GM12891 (cell line): ENCODE measurements around the gene AHNAK2.
"Not testable (repeated sequence)": the region's sequence is repeated elsewhere in the genome, so short reads cannot be mapped to it uniquely, and the experiment has no call there.

Experiments
- DNase-seq: peaks from one replicate; pipeline ENCODE4 v3.0.0; 2011; ENCODE audit warnings: low spot score; ENCODE audit not compliant: insufficient read length
- FAIRE-seq: peaks from 2 replicates; lab custom pipeline; 2011; peaks lifted over from hg19 to GRCh38; lab: Jason Lieb, UNC
- PAX5 ChIP-seq: IDR thresholded peaks from 2 replicates; pipeline ENCODE4 v1.6.1; 2011; ENCODE audit warnings: low read length, moderate library complexity, mild to moderate bottlenecking; ENCODE audit not compliant: insufficient read depth, severe bottlenecking
- POLR2A ChIP-seq: IDR thresholded peaks from 2 replicates; pipeline ENCODE4 v1.6.1; 2011; ENCODE audit warnings: low read depth, low read length, control low read depth
- POLR2AphosphoS5 ChIP-seq: IDR thresholded peaks from 2 replicates; pipeline ENCODE4 v1.6.1; 2011; ENCODE audit warnings: low read depth, low read length, control low read depth
- POU2F2 ChIP-seq: IDR thresholded peaks from 2 replicates; pipeline ENCODE4 v1.6.1; 2011; ENCODE audit warnings: low read depth, mild to moderate bottlenecking, control low read depth, low read length, moderate library complexity
- SPI1 ChIP-seq: IDR thresholded peaks from 2 replicates; pipeline ENCODE4 v1.6.1; 2011; ENCODE audit warnings: low read depth, low read length, control low read depth
- TAF1 ChIP-seq: IDR thresholded peaks from 2 replicates; pipeline ENCODE4 v1.6.1; 2011; ENCODE audit warnings: low read depth, low read length, control low read depth

Gene AHNAK2

DNA sequence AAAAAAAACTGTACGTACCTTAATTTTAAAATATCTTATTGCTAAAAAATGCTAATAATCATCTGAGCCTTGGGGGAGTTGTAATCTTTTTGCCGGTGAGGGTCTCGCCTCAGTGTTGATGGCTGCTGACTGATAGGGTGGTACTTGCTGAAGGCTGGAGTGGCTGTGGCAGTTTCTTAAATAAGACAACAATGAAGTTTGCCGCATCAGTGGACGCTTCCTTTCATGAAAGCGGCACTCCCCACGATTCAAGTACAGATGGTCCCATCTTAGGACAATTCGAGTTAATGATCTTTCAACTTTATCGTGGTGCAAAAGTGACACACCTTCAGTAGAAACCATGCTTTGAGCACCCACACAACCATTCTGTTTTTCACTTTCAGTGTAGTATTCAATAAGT is 61.1 kb downstream of the AHNAK2 start:
- no peak for FAIRE-seq
- no peak for DNase-seq
- no peak for TF ChIP-seq PAX5
- TF ChIP-seq POU2F2 = no peak
- TF ChIP-seq POLR2AphosphoS5 = no peak
- TF ChIP-seq SPI1 = no peak
- no peak for TF ChIP-seq POLR2A
- no peak for TF ChIP-seq TAF1

DNA sequence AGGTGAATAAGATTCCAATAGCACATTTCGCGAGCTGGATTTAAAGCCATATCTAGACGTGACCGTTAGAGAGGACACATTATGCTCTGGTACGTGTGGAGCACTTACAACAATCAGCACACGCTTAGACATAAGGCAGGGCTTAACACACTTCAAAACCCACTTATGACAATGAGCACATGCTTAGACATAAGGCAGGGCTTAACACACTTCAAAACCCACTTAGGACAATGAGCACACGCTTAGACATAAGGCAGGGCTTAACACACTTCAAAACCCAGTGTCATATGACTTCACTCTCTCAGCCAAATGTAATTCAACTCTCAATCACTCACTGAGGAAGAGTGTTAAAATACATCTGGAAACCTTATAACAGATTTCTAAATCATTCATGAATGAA is 64.7 kb downstream of the AHNAK2 start:
- FAIRE-seq = no peak
- DNase-seq = no peak
- TF ChIP-seq PAX5 = no peak
- TF ChIP-seq TAF1 = no peak
- no peak for TF ChIP-seq SPI1
- TF ChIP-seq POU2F2 = no peak
- no peak for TF ChIP-seq POLR2AphosphoS5
- TF ChIP-seq POLR2A = no peak

DNA sequence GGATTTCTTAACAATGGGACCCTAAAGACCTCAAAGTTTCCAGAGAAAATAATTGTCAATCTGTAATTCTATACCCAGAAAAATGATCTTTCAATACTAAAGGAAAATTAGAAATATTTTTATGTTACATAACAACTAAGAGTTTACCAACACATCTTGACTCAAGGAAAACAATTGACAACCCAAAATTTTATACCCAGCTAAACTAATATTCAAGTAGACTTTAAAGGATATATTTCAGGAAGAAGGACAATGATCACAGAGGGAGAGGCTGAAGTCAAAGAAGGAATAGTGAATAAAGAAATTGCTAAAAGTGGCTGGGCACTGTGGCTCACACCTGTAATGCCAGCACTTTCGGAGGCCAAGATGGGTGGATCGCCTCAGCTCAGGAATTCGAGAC is 66.1 kb downstream of the AHNAK2 start:
- TF ChIP-seq POLR2A (no peak), PAX5 (no peak), SPI1 (no peak), TAF1 (no peak), POLR2AphosphoS5 (no peak), POU2F2 (no peak)
- DNase-seq (no peak), FAIRE-seq (no peak)

DNA sequence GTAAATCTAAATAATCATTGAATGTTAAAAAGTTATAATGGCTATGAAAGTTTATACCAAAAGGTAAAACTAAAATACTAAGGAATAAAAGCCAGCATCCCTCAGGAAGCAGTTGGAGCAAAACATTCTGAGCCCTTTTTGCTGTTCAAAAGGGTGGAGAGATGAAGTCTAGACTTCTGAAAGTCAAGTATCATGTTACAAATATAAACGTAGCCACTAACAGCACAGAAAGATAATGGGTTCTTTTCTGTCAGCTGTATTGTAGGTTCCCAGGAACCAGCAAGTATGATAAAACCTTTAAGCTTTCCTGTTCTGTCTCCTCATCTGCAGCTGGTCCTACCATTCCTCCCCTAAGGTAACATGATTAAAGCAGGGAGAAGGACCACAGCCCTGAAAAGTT is 69.9 kb downstream of the AHNAK2 start:
- DNase-seq = no peak
- FAIRE-seq = no peak
- TF ChIP-seq POU2F2 (no peak), POLR2AphosphoS5 (no peak), TAF1 (no peak), POLR2A (no peak), PAX5 (no peak), SPI1 (no peak)

DNA sequence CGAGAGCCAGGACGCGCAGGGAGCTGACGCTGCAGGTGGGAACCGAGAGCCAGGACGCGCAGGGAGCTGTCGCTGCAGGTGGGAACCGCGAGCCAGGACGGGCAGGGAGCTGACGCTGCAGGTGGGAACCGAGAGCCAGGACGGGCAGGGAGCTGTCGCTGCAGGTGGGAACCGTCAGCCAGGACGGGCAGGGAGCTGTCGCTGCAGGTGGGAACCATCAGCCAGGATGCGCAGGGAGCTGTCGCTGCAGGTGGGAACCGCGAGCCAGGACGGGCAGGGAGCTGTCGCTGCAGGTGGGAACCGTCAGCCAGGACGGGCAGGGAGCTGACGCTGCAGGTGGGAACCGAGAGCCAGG is 72.6 kb downstream of the AHNAK2 start:
- not testable (repeated sequence) for FAIRE-seq, DNase-seq

DNA sequence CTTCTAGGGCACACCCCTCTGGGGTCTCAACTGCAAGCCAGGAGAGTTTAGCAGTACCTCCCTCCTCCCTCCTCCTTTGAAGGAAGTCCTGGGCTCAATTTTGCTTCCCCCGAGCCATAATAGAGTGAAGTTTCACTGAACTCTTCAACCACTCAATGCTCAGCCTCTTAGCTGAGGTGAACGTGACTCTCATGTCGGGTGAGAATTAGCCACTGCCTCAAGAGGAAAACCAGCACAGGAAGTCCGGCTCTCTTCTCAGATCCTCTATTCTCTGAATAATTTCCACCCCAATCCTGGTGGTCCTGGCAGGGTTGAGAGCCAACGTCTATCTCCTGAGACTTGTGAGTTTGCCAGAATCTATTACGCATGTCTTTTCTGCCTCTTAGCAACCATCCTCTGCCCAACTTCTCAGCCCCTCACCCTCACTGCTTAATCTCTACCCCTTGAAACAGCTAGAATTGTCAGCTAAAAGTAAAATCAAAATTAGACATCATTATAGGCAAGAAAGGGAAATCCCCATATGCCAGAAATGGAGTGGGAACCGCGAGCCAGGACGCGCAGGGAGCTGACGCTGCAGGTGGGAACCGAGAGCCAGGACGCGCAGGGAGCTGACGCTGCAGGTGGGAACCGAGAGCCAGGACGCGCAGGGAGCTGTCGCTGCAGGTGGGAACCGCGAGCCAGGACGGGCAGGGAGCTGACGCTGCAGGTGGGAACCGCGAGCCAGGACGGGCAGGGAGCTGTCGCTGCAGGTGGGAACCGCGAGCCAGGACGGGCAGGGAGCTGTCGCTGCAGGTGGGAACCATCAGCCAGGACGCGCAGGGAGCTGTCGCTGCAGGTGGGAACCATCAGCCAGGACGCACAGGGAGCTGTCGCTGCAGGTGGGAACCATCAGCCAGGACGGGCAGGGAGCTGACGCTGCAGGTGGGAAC is 73.3 kb downstream of the AHNAK2 start:
- not testable (repeated sequence) for DNase-seq
- TF ChIP-seq SPI1 = peak; percentile 39
- peak; percentile 51 for FAIRE-seq

DNA sequence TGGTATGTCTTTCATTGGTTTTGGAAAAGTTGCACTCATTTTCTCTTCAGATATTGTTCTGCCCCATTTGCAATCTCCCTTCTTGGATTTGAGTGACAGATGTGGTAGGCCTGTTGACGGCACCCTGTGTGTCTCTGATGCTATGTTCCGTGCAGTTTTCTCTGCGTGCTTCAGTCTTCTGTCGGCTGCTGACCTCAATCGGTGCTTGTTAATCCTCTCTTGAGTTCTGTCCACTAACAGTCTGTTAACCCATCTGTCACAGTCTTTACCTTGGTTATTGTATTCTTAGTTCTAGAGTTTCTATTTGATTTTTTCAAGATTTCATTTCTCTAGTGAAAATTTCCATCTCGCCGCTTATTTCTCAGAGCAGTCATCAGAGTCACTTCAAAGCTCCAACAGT is 74.2 kb downstream of the AHNAK2 start:
- TF ChIP-seq TAF1 (no peak), PAX5 (no peak), POLR2AphosphoS5 (no peak), POU2F2 (no peak), SPI1 (no peak), POLR2A (no peak)
- no peak for FAIRE-seq
- DNase-seq = no peak

DNA sequence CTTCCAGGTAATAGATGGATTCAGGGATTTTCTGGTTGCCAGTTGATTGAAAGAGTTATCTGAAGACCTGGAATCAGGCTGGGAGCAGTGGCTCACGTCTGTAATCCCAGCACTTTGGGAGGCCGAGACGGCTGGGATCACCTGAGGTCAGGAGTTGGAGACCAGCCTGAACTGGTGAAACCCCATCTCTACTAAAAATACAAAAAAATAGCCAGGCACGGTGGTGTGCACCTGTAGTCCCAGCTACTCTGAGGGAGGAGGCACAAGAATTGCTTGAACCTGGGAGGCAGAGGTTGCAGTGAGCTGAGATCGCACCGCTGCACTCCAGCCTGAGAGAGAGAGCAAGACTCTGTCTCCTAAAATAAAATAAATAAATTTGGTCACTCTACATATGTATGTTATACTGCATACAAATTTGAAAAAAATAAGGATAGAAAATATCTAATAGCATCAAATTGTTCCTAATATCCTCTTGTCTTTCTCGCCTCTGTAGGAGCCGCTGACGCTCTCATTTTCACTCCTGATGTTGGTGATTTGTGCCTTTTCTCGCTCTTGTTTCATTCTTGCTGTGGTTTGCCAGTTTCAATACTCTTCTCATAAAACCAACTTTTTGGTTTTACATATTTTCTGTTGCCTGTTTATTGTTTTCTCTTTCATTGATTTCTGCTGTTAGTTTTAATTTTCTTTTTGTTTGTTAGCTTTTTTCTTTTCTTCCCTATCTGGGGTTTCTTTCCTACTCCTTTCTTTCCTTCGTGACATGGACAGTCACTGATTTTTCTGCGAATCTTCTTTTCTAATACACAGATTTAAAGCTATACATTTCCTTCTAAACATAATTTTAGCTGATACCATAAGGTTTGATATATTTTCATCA is 77.3 kb downstream of the AHNAK2 start:
- no peak for FAIRE-seq
- peak; percentile 34 for DNase-seq
- TF ChIP-seq SPI1 (no peak), POLR2A (no peak), TAF1 (no peak), PAX5 (no peak), POU2F2 (no peak), POLR2AphosphoS5 (no peak)

DNA sequence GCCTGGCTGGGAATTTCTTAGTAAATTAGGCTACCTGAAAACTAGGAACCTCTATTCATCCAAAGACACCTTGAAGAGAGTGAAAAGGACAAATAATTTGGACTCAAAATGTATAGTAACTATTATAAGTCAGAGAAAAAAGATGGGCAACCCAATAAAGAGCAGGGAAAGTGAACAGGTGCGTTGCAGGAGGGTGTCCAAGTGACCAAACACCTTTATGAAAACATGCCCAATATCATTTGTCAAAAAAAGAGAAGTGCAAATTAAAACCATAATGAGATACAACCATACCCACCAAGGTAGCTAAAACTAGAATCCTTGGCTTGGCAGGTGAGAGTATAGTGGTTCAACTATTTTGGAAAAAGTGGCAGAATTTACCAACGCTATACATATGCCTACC is 78.4 kb downstream of the AHNAK2 start:
- TF ChIP-seq POLR2A (no peak), PAX5 (no peak), SPI1 (peak; percentile 48; the same call in 1 of the 2 replicates)
- DNase-seq (no peak), FAIRE-seq (no peak)
